GM12873 (cell line): ENCODE measurements around the gene BABAM2.

Experiments
- TF ChIP-seq, protein P1 (sequence below): IDR thresholded peaks from 2 replicates; pipeline ENCODE4 v1.5.1; 2012; ENCODE audit warnings: low read depth, mild to moderate bottlenecking, moderate library complexity, low read length, control low read depth; ENCODE audit not compliant: insufficient read depth; ENCODE audit errors: missing control alignments

BABAM2 gene

GRCh38 chr2:28274911-28275685 lies 384.6 kb downstream of the BABAM2 start:
- TF ChIP-seq, protein P1, sequence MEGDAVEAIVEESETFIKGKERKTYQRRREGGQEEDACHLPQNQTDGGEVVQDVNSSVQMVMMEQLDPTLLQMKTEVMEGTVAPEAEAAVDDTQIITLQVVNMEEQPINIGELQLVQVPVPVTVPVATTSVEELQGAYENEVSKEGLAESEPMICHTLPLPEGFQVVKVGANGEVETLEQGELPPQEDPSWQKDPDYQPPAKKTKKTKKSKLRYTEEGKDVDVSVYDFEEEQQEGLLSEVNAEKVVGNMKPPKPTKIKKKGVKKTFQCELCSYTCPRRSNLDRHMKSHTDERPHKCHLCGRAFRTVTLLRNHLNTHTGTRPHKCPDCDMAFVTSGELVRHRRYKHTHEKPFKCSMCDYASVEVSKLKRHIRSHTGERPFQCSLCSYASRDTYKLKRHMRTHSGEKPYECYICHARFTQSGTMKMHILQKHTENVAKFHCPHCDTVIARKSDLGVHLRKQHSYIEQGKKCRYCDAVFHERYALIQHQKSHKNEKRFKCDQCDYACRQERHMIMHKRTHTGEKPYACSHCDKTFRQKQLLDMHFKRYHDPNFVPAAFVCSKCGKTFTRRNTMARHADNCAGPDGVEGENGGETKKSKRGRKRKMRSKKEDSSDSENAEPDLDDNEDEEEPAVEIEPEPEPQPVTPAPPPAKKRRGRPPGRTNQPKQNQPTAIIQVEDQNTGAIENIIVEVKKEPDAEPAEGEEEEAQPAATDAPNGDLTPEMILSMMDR, result no peak

GRCh38 chr2:28276076-28276618 lies 385.6 kb downstream of the BABAM2 start:
- TF ChIP-seq, protein P1, result no peak

DNA sequence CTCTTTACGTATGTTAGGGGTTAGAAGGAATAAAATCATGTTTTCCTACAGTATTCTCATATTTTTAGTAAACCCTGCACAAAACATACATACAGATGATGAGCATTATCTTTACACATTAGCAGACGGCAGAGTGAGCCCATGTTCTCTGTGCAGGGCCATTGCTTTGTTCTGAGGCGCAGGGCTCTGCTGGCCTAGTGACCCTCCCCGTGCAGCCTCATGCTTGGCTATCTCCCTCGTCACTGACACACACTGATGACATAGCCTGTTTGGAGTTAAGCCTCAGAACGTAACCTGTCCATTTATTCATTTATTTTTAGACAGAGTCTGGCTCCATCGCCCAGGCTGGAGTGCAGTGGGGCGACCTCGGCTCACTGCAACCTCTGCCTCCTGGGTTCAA lies 386.3 kb downstream of the BABAM2 start:
- TF ChIP-seq, protein P1, result no peak

GRCh38 chr2:28277466-28277865 lies 386.9 kb downstream of the BABAM2 start:
- TF ChIP-seq, protein P1, result no peak

- TF ChIP-seq, protein P1, result no peak
Measured at GRCh38 chr2:28279371-28279770, 388.8 kb downstream of the BABAM2 start.

DNA sequence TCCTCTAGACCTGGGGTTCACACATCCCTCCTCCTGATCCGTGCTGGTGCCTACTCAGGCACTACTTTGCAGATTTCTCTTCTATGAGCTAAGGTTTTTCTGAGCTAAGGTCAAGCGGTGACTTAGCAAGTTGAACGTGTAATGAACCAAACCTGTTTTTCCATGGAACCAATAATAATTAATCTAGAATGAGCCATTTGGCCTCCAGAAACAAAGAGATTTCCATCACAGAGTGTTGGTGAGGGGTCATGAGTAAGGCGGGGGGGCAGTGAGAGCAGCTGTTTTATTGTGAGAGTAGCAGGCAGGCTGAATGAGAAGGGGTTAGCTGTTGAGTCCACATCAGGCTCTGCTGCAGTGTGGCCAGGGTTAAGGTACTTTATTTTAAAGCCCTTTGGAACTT lies 390.1 kb downstream of the BABAM2 start:
- TF ChIP-seq, protein P1, result no peak

GRCh38 chr2:28281739-28282138 lies 391.2 kb downstream of the BABAM2 start:
- TF ChIP-seq, protein P1, result no peak
